HG02981 (cell line): Measurements from ENCODE around the gene PHOX2A.

Experiments used
- ATAC-seq: cut with Tn5 transposase; IDR thresholded peaks from one replicate; pipeline ENCODE4 v1.9.1; 2021; ENCODE audit warnings: mild to moderate bottlenecking, moderate library complexity; ENCODE audit not compliant: unreplicated experiment

The PHOX2A gene

DNA sequence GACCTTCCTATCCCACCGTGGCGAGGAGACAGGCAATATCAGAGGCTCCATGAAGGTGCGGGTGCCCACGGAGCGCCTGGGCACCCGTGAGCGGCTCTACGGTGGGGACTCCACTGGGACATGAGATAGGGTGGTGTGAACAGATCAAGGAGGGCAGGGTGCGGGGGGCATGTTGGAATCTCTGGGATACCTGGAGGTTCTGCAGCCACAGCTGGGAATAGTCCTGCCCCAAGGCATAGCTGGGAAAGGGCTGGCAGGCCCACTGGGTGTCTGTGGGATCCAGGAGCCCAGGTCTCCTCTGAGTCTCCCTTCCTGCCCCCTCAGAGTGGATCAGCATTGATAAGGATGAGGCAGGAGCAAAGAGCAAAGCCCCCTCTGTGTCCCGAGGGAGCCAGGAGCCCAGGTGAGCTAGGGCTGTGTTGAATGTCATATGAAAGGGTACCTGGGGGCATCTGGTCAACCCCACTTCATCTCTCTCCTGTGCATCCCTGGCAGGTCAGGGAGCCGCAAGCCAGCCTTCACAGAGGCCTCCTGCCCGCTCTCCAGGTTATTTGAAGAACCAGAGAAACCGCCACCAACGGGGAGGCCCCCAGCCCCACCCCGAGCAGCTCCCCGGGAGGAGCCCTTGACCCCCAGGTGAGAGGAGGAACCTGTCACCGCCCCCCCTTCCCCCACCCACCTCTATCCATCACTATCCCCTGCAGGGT lies 8.5 kb downstream of the PHOX2A start:
- ATAC-seq = no peak

- ATAC-seq = no peak
Measured at GRCh38 chr11:72234920-72235319, 9.1 kb downstream of the PHOX2A start.

- no peak for ATAC-seq
Measured at GRCh38 chr11:72234514-72234830, 9.5 kb downstream of the PHOX2A start.

GRCh38 chr11:72233773-72234513 lies 10.0 kb downstream of the PHOX2A start:
- no peak for ATAC-seq

DNA sequence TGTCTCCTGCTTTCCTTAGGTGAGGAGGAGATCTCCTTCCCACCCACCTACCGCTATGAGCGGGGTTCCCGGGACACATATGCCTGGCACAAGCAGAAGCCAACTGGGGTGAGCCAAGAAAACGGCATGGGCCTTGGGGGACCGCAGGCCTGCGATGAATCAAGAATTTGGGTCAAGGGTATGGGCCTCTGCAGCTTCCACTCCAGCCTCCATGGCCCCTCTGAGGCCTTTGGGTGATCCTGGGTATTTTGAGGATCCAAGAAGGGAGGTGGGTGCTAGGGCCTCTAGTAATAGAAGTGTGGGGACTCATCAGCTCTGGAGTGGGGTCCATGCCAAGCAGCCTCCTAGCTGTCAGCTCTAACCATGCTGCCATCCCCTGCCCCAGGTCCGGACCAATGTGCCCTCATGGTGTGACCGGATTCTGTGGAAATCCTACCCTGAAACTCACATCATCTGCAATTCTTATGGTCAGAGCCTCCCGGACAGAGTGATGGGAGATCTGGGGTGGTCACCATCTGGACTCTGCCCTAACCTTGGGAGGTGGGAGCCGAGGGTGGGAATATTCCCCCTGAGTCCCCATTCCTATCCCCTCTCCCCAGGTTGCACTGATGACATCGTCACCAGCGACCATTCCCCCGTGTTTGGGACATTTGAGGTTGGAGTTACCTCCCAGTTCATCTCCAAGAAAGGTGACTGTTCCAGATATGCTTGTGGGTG lies 10.8 kb downstream of the PHOX2A start:
- no peak for ATAC-seq

GRCh38 chr11:72232260-72233055 lies 11.5 kb downstream of the PHOX2A start:
- ATAC-seq = no peak

DNA sequence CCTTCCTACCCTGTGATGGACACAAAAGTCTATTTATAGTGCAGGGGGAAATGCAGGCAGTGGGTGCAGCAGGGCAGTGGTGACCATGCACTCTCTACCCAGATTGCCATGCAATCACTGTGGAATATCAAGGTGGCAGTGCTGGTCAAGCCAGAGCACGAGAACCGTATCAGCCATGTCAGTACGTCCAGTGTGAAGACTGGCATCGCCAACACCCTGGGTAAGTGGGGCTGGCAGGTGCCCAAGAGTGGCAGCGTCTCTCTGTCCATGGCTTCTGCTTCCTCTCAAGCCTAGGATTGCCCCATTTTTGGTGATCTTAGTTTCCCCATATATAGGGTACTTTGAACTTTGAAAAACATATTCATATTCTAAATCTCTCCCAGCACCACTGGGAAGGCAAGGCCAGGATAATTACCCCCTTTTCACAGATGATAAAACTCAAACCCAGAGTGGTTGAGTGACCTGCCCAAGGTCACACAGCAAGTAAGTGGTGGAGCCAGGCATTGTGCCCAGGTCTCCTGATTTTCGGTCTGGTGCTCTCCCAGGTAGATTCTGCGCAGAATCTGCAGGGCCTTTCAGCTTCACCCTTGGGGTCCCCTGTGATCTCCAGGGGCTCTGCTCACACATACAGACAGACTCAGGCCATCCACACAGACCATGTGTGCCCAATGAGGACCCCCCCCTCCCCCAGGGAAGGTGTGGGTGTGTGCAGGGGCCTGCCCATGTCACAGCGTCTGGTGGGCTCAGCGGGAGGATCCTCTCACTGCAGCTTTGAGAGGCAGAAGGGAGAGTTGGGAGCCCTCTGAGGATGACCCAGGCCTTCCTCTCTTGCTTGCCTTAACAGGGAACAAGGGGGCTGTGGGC lies 12.3 kb downstream of the PHOX2A start:
- ATAC-seq = no peak

- ATAC-seq = no peak
Measured at GRCh38 chr11:72230764-72231365, 13.1 kb downstream of the PHOX2A start.

- no peak for ATAC-seq
Measured at GRCh38 chr11:72229925-72230763, 13.8 kb downstream of the PHOX2A start.

GRCh38 chr11:72229336-72229924 lies 14.5 kb downstream of the PHOX2A start:
- no peak for ATAC-seq

DNA sequence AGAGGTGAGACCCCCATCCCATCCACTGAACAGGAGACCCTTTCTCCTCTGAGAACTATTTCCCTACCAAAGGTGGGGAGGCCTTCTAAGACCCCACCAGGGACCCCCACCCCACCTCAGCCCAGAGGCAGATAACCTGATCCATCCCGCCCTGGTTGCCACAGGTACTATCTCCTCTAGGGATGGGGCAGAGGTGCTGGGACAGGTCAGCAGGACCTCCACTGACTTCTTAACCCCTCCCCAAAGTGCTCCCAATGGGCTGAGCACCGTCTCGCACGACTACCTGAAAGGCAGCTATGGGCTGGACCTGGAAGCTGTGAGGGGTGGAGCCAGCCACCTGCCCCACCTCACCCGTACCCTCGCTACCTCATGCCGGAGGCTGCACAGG lies 15.1 kb downstream of the PHOX2A start:
- no peak for ATAC-seq

GRCh38 chr11:72228229-72228843 lies 15.6 kb downstream of the PHOX2A start:
- ATAC-seq = no peak

GRCh38 chr11:72227316-72228228 lies 16.4 kb downstream of the PHOX2A start:
- ATAC-seq = no peak

- no peak for ATAC-seq
Measured at GRCh38 chr11:72226701-72227100, 17.3 kb downstream of the PHOX2A start.

DNA sequence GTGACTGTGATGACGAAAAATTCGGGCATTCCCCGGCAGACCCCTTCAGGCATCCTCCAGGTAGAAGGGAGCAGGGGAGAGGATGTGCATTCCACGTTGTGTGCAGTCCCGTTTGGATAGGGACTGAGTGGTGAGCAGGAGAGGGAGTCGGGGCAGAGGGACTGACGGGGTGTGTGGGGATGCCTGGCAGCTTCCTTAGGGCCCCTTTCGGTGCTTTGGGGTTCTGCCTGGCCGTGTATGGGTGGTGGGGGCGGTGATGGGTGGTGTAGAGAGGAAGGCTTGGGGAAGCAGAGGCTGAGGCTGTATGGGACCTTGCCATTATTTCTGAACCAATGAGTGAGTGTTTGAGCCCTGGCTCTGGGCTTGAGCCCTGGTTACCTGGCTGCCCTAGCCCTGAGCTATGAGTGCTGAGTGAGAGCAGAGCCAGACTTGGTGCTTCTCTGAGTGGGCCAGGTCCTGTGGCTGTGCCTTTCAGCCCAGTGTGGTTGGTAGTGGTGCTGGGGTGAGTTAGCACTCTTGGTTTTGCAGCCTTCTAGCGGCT lies 18.5 kb downstream of the PHOX2A start:
- ATAC-seq = no peak

DNA sequence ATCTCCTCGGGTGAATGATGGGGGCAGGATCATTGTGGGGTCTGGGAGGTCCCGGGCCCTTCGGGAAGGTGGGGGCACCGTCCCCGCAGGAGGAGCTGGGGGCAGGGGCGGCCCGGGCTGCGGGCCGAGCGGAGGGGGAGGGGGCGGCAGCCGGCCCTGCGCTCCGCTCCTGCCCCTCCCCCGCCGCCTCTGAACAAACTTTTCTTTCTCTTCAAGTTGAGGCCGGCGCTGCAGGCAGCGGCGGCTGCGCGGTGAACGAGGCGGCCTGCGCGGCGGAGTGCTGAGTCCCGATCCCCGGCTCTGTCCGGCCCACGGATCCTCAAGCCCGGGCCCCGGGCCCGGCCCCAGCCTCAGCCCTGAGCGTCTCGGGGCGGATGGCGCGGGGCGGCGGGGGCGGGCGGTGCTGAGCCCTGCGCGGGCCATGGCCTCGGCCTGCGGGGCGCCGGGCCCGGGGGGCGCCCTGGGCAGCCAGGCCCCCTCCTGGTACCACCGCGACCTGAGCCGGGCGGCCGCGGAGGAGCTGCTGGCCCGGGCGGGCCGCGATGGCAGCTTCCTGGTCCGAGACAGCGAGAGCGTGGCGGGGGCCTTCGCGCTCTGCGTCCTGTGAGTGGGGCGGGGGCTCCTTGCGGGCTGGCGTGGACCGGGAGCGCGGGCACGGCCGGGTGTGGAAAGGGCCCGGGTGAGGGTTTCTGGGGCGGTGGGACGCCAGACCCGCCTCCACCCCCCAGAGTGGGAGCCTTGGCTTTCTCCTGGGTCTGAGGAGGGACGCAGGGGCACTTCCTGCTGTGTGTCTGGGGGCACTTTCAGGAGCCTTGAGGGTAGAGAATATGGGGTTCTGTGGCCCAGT lies 19.2 kb downstream of the PHOX2A start, which contains the start of gene INPPL1:
TSS of gene INPPL1 (plus strand) at position 204 of the 847 bp plus-strand sequence. CDS start at position 422, 218 bp downstream.
- ATAC-seq = no peak
